CD14-positive monocyte (primary cell): ENCODE data around the gene LKAAEAR1. TPM values are rescaled to one million over a fixed set of nuclear protein-coding genes. Genes with fewer than 3 reads are reported as not detected.

Experiments
- DNase-seq, 3 donors: peaks; one replicate each; pipeline ENCODE4 v3.0.0-alpha.2; 2011 to 2022
- H2AFZ ChIP-seq: 2 replicates; pipeline ENCODE4 v1.6.0; 2012; ENCODE audit warnings: mild to moderate bottlenecking, low read depth, low read length, inconsistent platforms; ENCODE audit not compliant: insufficient read depth, poor library complexity, severe bottlenecking
- H3K27ac ChIP-seq, 2 donors: 1 replicate in 1 of 2; 2 replicates in 1 of 2; pipeline ENCODE4 v1.5.1; 2012 to 2013; ENCODE audit warnings: low read length in 2 of 2, control low read depth in 1 of 2, inconsistent platforms in 1 of 2, low read depth in 1 of 2, mild to moderate bottlenecking in 1 of 2
- H3K27me3 ChIP-seq, 2 donors: one replicate each; pipeline versions ENCODE4 v1.6.0 to v1.6.1; 2011 to 2013; ENCODE audit warnings: low read length in 2 of 2; ENCODE audit not compliant: control insufficient read depth in 2 of 2, insufficient read depth in 2 of 2
- H3K36me3 ChIP-seq, 2 donors: replicated peaks in 1 of 2; 1 replicate in 1 of 2; 2 replicates in 1 of 2; pipeline versions ENCODE4 v1.5.1 to v1.6.1; 2012 to 2013; ENCODE audit warnings: low read length in 2 of 2, control low read depth in 1 of 2, inconsistent platforms in 1 of 2, mild to moderate bottlenecking in 1 of 2; ENCODE audit not compliant: insufficient read depth in 2 of 2, control insufficient read depth in 1 of 2
- H3K4me1 ChIP-seq, 2 donors: 1 replicate in 1 of 2; 2 replicates in 1 of 2; pipeline versions ENCODE4 v1.5.1 to v1.6.1; 2012 to 2013; ENCODE audit warnings: low read length in 2 of 2, control low read depth in 1 of 2, inconsistent platforms in 1 of 2, mild to moderate bottlenecking in 1 of 2, moderate library complexity in 1 of 2; ENCODE audit not compliant: insufficient read depth in 2 of 2, control insufficient read depth in 1 of 2
- H3K4me2 ChIP-seq: replicated peaks from 2 replicates; pipeline ENCODE3; 2012; ENCODE audit warnings: low read length, moderate library complexity, mild to moderate bottlenecking; ENCODE audit not compliant: poor library complexity, severe bottlenecking; ENCODE audit errors: extremely low read depth
- H3K4me3 ChIP-seq, 3 experiments: fragments of 200-600 bp in 1 of 3; sonication (generic) in 1 of 3; replicated peaks in 1 of 3; 1 replicate in 2 of 3; 2 replicates in 1 of 3; pipeline ENCODE4 v1.5.1; 2011 to 2013; ENCODE audit warnings: low read length in 3 of 3, mild to moderate bottlenecking in 3 of 3, control low read depth in 2 of 3, low read depth in 2 of 3, inconsistent platforms in 1 of 3, moderate library complexity in 1 of 3
- H3K79me2 ChIP-seq: 2 replicates; pipeline ENCODE4 v1.6.0; 2012; ENCODE audit warnings: mild to moderate bottlenecking, control low read depth, inconsistent platforms, low read length, moderate library complexity; ENCODE audit not compliant: insufficient read depth
- H3K9ac ChIP-seq: 2 replicates; pipeline ENCODE4 v1.6.0; 2017; ENCODE audit warnings: low read length, mild to moderate bottlenecking; ENCODE audit not compliant: insufficient read depth, poor library complexity, severe bottlenecking
- H3K9me3 ChIP-seq, 2 donors: replicated peaks in 1 of 2; 1 replicate in 1 of 2; 2 replicates in 1 of 2; pipeline versions ENCODE4 v1.5.1 to v1.6.1; 2012 to 2013; ENCODE audit warnings: low read length in 2 of 2, control low read depth in 1 of 2; ENCODE audit not compliant: control insufficient read depth in 1 of 2, insufficient read depth in 1 of 2
- H4K20me1 ChIP-seq: 2 replicates; pipeline ENCODE4 v1.6.0; 2012; ENCODE audit warnings: mild to moderate bottlenecking, low read length, control low read depth, moderate library complexity; ENCODE audit not compliant: insufficient read depth
- H3K27ac Mint-ChIP-seq, 7 donors: one replicate each; pipeline ENCODE4 v1.8.0; 2020; ENCODE audit warnings: mild to moderate bottlenecking in 7 of 7, mixed read lengths in 7 of 7, moderate library complexity in 6 of 7, inconsistent platforms in 2 of 7
- H3K27me3 Mint-ChIP-seq, 3 donors: one replicate each; pipeline ENCODE4 v1.8.0; 2021 to 2022; ENCODE audit warnings: low read depth in 3 of 3, mild to moderate bottlenecking in 3 of 3, mixed read lengths in 3 of 3, moderate library complexity in 3 of 3, inconsistent platforms in 1 of 3
- H3K36me3 Mint-ChIP-seq, 2 donors: one replicate each; pipeline ENCODE4 v1.8.0; 2020; ENCODE audit warnings: mixed read lengths in 2 of 2, inconsistent platforms in 1 of 2, mild to moderate bottlenecking in 1 of 2
- H3K4me1 Mint-ChIP-seq: one replicate; pipeline ENCODE4 v1.8.0; 2020; ENCODE audit warnings: mild to moderate bottlenecking, mixed read lengths
- H3K4me3 Mint-ChIP-seq, 2 donors: one replicate each; pipeline ENCODE4 v1.8.0; 2020; ENCODE audit warnings: mild to moderate bottlenecking in 2 of 2, mixed read lengths in 2 of 2, moderate library complexity in 1 of 2
- H3K9me3 Mint-ChIP-seq, 7 donors: one replicate each; pipeline ENCODE4 v1.8.0; 2020 to 2022; ENCODE audit warnings: mixed read lengths in 7 of 7, mild to moderate bottlenecking in 6 of 7, moderate library complexity in 6 of 7, inconsistent platforms in 2 of 7
- WGBS: methylation state at CpG from one replicate; pipeline ENCODE4 v1.1.5; 2013; ENCODE audit warnings: missing lambda C conversion rate; ENCODE audit not compliant: insufficient coverage; 5-methylcytosine and 5-hydroxymethylcytosine counted together
- intact Hi-C, 2 donors: fragments of 100-400 bp; cut with micrococcal nuclease; formaldehyde crosslinking; loops; one replicate each; pipeline versions ENCODE4 v1.15.0 to v1.15.1; 2023
- polyA plus RNA-seq, 3 donors: library from polyadenylated mRNA; depleted of rRNA in 1 of 3; unstranded in 2 of 3; stranded (reverse) in 1 of 3; fragments of 300-500 nt in 2 of 3; fragments of >200 nt in 1 of 3; fragmentation: Illumina TruSeq in 2 of 3; gene quantifications; 1 replicate in 2 of 3; 2 replicates in 1 of 3; pipeline ENCODE4 v1.2.3, GENCODE V29; 2012 to 2021
- TF ChIP-seq, protein P1 (sequence below): fragments of 200-600 bp; IDR thresholded peaks from one replicate; pipeline ENCODE4 v1.8.0; 2022; ENCODE audit warnings: antibody characterized with exemption, mild to moderate bottlenecking

LKAAEAR1 gene
- polyA plus RNA-seq, 3 donors, result 0.61 to 0.86 (median 0.64) TPM

DNA sequence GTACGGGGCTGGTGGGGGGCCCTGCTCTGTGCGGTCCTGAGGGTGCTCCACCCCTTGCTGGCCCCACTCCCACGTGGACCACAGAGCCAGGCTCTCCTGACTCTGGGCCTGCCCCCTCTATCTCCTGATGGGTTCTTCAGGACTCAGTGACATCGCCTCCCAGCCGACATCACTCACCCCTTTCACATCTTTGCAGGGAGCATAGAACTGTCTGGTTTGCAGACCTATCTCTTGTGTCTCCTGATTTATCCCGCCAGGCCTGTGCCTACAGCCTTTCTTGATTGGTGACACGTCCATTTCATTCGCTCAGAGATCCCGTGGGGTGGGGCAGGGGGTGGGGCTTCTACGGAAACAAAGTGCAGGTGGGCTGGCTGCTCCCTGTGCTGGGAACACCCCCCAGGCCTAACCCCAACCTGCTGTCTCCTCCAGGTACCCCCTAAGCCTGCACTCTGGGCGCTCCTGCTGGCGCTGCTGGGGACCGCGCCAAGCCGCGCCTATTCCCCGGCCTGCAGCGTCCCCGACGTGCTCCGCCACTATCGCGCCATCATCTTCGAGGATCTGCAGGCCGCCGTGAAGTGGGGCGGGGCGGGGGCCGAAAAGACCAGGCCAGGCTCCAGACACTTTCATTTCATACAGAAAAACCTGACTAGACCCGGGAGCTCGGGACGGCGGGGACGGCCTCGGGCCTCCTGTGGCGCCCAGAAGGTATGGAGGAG is 46.5 kb downstream of the LKAAEAR1 start:
- H3K4me3 Mint-ChIP-seq, result peak overlapping the region in 1 of 2 donors; percentile 80
- H3K27ac Mint-ChIP-seq, result no peak overlapping the region
- peaks cover 0 to 4% (median 2%) of the 10 kb centered on the region in 7 donors for H3K9me3 Mint-ChIP-seq
- WGBS, result 10% methylated on average over 28 of the region's 36 CpGs
- peaks cover 51 to 68% (median 56%) of the 10 kb centered on the region in 3 donors for H3K27me3 Mint-ChIP-seq
- peaks cover 19 to 23% of the 10 kb centered on the region in 2 donors for H3K36me3 Mint-ChIP-seq
- peaks cover 24 to 56% of the 10 kb centered on the region in 2 donors for H3K27me3 ChIP-seq
- H3K4me3 ChIP-seq, result no peak overlapping the region
- H3K9me3 ChIP-seq, result no peaks in the 10 kb centered on the region
- no peak for DNase-seq
- intact Hi-C loops, result loop anchor here (2.0 kb wide), 1 partner anchor 83 kb away; no protein-coding TSS in a partner anchor
- no peak overlapping the region for H2AFZ ChIP-seq
- no peaks in the 10 kb centered on the region for H4K20me1 ChIP-seq
- H3K4me1 Mint-ChIP-seq, result peaks cover 20% of the 10 kb centered on the region
- H3K9ac ChIP-seq, result no peak overlapping the region
- H3K27ac ChIP-seq, result no peak overlapping the region
- peaks cover 9 to 27% of the 10 kb centered on the region in 2 donors for H3K36me3 ChIP-seq
- H3K79me2 ChIP-seq, result no peaks in the 10 kb centered on the region
- TF ChIP-seq, protein P1, sequence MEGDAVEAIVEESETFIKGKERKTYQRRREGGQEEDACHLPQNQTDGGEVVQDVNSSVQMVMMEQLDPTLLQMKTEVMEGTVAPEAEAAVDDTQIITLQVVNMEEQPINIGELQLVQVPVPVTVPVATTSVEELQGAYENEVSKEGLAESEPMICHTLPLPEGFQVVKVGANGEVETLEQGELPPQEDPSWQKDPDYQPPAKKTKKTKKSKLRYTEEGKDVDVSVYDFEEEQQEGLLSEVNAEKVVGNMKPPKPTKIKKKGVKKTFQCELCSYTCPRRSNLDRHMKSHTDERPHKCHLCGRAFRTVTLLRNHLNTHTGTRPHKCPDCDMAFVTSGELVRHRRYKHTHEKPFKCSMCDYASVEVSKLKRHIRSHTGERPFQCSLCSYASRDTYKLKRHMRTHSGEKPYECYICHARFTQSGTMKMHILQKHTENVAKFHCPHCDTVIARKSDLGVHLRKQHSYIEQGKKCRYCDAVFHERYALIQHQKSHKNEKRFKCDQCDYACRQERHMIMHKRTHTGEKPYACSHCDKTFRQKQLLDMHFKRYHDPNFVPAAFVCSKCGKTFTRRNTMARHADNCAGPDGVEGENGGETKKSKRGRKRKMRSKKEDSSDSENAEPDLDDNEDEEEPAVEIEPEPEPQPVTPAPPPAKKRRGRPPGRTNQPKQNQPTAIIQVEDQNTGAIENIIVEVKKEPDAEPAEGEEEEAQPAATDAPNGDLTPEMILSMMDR, result no peak
- H3K4me1 ChIP-seq, result peaks cover 24 to 40% of the 10 kb centered on the region in 2 donors
- H3K4me2 ChIP-seq, result peak overlapping the region; percentile 76

GRCh38 chr20:64037199-64037497 is 47.0 kb downstream of the LKAAEAR1 start:
- Histone ChIP-seq H3K27ac (no peak overlapping the region), H3K9me3 (no peaks in the 10 kb centered on the region), H3K36me3 (peaks cover 14 to 33% of the 10 kb centered on the region in 2 donors), H3K4me3 (no peak overlapping the region), H3K9ac (no peak overlapping the region), H3K27me3 (peaks cover 24 to 55% of the 10 kb centered on the region in 2 donors), H3K4me1 (peaks cover 22 to 36% of the 10 kb centered on the region in 2 donors), H3K4me2 (no peak overlapping the region), H3K79me2 (no peaks in the 10 kb centered on the region), H4K20me1 (no peaks in the 10 kb centered on the region), H2AFZ (no peak overlapping the region)
- peaks cover 19% of the 10 kb centered on the region for H3K4me1 Mint-ChIP-seq
- H3K4me3 Mint-ChIP-seq, result peak overlapping the region in 1 of 2 donors; percentile 80
- peaks cover 24 to 29% of the 10 kb centered on the region in 2 donors for H3K36me3 Mint-ChIP-seq
- TF ChIP-seq, protein P1, result no peak
- peaks cover 50 to 63% (median 56%) of the 10 kb centered on the region in 3 donors for H3K27me3 Mint-ChIP-seq
- H3K9me3 Mint-ChIP-seq, result peaks cover 0 to 4% (median 2%) of the 10 kb centered on the region in 7 donors
- intact Hi-C loops, result no loop called here
- no peak for DNase-seq
- WGBS, result no CpG with 5 or more reads among the region's 3 CpGs
- peak overlapping the region in 1 of 7 donors; percentile 50 for H3K27ac Mint-ChIP-seq
